GM12874 (cell line): ENCODE data around the gene RPL22.

Source experiments
- TF ChIP-seq, protein P1 (sequence below): IDR thresholded peaks from 2 replicates; pipeline ENCODE4 v1.5.1; 2011; ENCODE audit warnings: low read depth, mild to moderate bottlenecking, control low read depth, low read length, moderate library complexity; ENCODE audit not compliant: insufficient read depth

The RPL22 gene

DNA sequence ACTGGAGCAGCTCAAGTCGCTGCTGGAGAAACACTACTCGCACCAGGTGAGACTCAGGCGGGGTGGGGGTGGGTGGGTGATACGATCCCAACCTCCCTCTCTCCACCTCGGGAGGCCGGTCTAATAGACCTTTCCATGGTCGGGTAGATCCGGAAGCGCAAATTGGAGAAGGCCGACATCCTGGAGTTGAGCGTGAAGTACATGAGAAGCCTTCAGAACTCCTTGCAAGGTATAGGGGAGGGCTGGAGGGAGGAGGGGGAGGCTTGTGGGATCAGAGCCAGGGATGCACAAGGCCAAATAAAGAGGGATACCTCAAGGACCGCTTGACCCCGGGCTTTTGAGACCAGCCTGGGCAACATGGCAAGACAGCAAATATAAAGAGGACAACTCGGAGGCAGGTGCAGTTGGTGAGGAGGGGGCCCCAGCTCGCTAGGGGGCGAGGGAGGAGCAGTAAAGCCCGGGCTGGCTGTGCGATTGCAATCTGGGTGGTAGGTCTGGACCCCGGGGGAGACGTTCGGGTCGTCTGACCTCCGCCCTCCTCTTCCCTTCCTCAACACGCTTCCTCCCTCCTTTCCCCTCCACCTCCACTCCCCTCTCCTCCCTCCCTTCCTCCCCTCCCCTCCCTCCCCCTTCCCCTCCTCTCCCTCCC is 45.1 kb upstream of the RPL22 start:
- TF ChIP-seq, protein P1, sequence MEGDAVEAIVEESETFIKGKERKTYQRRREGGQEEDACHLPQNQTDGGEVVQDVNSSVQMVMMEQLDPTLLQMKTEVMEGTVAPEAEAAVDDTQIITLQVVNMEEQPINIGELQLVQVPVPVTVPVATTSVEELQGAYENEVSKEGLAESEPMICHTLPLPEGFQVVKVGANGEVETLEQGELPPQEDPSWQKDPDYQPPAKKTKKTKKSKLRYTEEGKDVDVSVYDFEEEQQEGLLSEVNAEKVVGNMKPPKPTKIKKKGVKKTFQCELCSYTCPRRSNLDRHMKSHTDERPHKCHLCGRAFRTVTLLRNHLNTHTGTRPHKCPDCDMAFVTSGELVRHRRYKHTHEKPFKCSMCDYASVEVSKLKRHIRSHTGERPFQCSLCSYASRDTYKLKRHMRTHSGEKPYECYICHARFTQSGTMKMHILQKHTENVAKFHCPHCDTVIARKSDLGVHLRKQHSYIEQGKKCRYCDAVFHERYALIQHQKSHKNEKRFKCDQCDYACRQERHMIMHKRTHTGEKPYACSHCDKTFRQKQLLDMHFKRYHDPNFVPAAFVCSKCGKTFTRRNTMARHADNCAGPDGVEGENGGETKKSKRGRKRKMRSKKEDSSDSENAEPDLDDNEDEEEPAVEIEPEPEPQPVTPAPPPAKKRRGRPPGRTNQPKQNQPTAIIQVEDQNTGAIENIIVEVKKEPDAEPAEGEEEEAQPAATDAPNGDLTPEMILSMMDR = no peak

DNA sequence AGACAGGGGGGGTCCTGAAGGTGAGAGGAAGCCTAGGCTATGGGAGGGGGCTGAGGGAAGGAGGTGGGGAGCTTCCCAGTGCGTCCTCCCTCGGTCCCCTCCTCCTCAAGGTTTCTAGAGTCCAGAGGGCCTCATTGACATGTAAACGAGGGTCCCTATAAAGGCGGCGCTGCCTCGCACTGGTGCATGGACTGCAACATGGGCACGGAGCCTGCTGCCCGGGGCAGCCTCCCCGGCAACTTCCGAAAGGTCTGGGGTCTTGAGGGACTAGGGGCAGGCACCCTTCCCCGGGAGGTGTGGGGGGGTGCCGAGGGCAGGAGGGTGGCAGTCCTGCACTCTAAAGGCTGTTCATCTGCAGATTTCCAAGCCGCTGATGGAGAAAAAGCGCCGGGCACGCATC is 44.6 kb upstream of the RPL22 start, which contains the start of gene HES3:
HES3 (plus strand) TSS at position 187 of the 400 bp plus-strand sequence; CDS start at position 374, 187 bp downstream.
- TF ChIP-seq, protein P1 = no peak

DNA sequence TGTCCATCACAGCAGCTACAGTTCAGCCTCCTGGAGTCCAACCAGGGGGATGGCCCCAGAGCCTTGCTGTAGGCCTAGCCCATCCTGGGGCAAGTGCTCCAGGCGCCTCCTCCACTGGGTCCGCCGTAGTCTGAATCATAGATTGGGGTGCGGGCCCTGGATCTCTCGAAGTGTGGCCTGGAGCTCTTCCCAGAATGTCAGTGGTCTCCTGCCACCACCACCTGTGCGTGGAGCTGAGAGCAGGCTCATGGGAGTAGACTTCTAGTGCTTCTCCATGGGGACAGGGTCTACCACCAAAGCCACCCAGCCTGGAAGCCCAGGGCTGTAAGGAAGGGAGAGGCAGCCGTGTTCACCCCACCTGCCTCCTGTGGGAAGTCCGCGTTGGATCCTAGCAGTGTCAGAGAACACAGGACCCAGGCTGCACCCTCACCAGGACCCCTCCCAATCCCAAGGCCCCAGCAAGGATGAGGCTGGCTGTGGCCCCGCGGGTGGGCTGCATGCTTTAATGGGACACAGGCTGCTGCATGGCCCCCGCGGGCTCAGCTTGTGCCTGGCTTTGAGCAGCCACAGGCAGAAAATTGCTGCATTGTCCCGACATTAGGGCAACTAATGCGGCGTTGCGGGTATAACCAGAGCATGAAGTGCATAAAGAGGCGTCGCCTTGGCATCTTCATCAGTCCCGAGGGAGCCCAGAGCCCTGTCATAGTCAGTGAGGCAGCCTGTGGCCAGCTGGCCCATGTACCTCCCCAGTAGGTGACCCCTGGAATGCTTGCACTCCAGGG is 43.8 kb upstream of the RPL22 start:
- TF ChIP-seq, protein P1 = no peak

DNA sequence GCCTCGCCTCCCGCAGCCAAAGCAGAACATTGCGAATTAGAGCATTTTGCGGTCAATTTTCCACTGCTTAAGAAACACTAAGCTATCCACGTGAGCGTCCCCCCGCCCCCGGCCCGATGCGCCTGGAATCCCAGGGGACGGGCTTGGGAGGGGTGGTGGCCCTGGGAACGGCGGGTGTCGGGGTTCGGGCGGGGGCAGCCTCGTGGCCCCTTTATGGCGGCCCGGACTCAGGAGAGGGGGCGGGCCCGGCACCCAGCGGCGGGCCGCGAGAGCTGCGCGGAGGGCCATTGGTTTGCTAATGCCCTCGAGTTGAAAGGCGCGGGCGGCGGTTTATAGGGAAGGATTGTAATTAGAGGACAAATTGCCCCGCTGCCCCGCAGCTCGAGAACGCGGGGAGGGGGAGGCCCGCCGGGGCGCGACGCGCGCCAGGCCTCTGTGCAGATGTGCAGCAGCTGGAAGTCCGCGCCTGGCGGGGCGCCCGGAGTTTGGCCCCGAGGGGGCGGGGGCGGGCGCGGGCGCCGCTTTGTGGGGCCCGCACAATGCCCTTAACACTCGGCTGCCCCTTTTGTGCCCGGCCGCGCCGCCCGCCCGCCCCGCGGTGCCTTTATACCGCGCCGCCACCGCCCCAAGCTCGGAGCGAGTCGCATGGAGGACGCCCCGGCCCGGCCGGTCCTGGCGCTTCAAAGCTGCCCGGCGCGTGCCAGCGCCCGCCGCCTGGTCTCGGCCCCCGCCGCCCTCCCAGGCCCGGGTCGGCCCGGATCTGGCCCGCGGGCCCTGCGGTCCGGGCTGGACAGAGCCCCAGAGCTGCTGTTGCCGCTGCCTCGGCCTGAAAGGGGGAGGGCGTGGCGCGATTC is 42.7 kb upstream of the RPL22 start:
- TF ChIP-seq, protein P1 = no peak

DNA sequence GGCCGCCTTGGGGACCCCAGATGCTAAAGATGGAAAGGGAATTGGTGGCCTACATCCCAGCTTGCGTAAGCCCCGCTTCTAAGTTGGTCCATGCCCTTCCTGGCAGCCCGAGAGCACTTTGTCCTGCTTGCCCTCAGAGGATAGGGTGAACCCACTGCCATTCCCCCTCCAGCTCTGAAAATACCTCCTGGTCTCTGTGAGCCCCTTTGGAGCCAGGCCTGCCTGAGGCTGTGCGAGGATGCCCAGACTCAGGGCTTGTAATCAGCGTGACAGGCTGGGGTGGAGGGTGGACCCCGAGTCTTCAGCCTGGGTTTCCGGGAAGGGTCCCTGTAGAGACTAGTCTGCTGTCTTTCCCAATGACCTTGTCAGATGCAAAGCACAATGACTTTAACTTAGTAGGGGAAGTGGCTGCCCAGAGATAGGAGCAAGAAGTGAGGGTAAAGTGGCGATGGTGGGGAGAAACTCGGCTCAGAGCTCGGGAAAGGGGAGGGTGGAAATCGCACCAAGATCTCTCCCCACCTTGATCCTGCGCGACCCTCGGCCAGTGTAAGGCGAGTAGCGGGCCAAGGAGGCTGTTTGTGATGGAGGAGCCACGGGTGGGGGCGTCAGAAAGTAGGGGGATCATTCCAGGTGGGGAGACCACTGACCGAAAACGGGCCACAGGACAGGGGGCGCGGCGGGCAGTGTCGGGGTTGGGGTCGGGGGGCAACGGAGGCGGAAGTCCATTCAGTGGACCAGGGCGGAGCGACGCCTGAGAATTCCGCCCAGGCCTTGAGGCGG is 41.9 kb upstream of the RPL22 start:
- TF ChIP-seq, protein P1 = no peak

DNA sequence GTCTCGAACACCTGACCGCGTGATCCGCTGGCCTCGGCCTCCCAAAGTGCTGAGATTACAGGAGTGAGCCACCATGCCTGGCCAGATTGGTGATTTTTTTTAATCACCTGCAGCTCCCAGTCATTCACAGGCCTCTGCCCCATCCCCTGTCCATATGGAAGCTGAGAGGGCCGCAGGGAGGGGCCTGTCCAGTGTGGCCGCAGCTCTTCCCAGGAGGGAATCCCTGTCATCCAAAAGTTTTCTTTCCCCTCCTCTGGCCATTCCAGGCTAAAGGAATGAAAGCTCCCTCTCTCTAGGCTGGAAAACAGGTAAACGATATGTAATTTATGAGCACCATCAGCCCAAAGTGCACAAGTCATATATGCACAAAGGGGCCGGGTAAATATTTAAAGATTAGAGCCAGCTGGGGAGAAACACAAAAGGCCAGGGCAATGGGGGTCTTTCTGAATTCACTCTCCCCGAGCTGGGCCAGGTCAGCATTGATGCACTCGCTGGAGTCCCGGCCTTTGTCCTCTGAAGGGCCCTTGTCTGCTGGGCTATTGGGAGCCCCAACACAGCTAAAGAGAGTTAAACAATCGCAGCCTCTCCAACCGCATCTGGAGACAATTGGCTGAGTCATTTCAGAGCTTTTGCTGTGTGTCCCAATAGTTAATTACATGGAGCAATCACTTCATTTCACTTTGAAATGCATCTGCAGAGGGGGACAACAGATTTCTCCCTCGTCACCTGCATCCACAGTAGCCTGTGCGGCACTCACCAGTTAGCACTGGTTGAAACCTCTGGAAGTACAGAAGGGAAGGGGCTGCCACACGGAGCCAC is 40.8 kb upstream of the RPL22 start:
- TF ChIP-seq, protein P1 = no peak
